Large intestine (tissue), 3 donors: ENCODE results near the gene SRL. TPM values are rescaled to one million over a fixed set of nuclear protein-coding genes. Genes with fewer than 3 reads are reported as not detected.
A peak's percentile ranks its signal among the peaks of the same experiment; 100 is the strongest.

Experiments
- DNase-seq, 2 donors: peaks; one replicate each; pipeline versions ENCODE4 v3.0.0 to v3.0.0-alpha.2; 2013
- H3K27ac ChIP-seq: one replicate; pipeline ENCODE4 v1.5.1; 2013; ENCODE audit warnings: low read length
- H3K27me3 ChIP-seq: 2 replicates; pipeline ENCODE4 v1.6.1; 2013; ENCODE audit warnings: low read length; ENCODE audit not compliant: control insufficient read depth, insufficient read depth
- H3K36me3 ChIP-seq: 2 replicates; pipeline ENCODE4 v1.6.1; 2013; ENCODE audit warnings: low read length; ENCODE audit not compliant: control insufficient read depth, insufficient read depth
- H3K4me1 ChIP-seq: one replicate; pipeline ENCODE4 v1.6.1; 2013; ENCODE audit warnings: low read length; ENCODE audit not compliant: control insufficient read depth, insufficient read depth
- H3K4me3 ChIP-seq: one replicate; pipeline ENCODE4 v1.5.1; 2013; ENCODE audit warnings: low read length
- H3K9me3 ChIP-seq: one replicate; pipeline ENCODE4 v1.6.1; 2013; ENCODE audit warnings: mild to moderate bottlenecking, low read depth, low read length, moderate library complexity; ENCODE audit not compliant: control insufficient read depth
- WGBS: methylation state at CpG from one replicate; pipeline ENCODE4 v1.1.5; 2013; ENCODE audit warnings: low lambda C conversion rate; ENCODE audit not compliant: insufficient coverage; 5-methylcytosine and 5-hydroxymethylcytosine counted together
- polyA plus RNA-seq: library from polyadenylated mRNA; unstranded; fragments of 120-200 nt; gene quantifications from one replicate; pipeline ENCODE4 v1.2.1, GENCODE V29; 2013

Gene SRL
- polyA plus RNA-seq, 1 donor: 2.3 TPM

DNA sequence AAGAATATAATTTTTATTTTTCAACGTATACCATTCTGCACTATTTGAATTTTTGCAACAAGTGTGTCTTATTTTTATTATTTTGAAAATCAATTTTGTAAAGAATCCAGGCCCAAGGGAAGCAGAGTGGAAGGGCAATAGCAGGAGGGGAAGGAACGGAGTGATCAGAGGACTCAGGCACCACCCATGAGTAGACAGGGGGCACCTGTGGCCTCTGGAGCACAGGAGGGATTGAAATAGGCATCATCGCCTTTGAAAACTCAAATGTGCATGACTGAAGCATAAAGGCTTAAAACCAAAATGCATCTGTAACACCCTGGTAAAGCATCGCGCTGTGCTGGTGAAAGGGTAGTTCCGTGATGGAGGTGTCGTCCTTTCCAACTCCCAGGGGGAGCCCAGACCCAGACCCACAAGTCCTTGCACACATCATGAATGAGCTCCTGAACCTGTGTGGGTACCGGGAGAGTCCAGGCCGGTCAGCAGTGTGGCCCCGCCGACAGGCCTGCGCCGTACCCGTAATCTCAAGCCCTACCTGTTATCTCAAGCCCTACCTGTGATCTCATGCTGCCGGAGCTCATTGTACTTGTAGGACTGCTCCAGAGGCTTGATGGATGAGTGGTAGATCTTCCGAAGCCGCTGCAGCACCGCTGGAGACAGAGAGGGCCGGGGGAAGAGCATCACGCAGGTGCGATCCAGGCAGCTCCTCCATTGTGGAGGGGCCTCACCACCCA lies 39.1 kb downstream of the SRL start:
- WGBS: 83% methylated on average over 1 of the region's 21 CpGs
- Histone ChIP-seq H3K27me3 (peaks cover 2% of the 10 kb centered on the region), H3K27ac (no peak overlapping the region), H3K9me3 (peaks cover 3% of the 10 kb centered on the region), H3K4me3 (no peak overlapping the region), H3K36me3 (no peaks in the 10 kb centered on the region), H3K4me1 (peaks cover 9% of the 10 kb centered on the region)
- peak in 1 of 2 donors; percentile 55 for DNase-seq

DNA sequence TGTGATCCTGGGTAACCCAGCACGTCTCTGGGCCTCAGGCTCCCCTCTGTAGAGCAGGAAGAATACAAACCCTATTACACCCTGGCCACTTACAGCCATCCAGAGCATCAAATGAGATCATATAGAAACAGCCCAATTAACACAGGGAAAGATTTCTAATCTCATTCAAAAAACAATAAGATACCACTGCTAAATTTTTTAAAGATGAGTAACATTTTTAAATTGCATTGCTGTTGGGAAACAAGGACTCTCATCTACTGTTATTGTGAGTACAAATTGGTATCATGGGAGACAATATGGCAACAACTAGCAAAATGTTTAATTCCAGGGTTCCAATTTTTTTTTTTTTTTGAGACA lies 41.1 kb downstream of the SRL start:
- no peaks in the 10 kb centered on the region for H3K27me3 ChIP-seq
- DNase-seq: no peak
- H3K27ac ChIP-seq: no peak overlapping the region
- WGBS: no CpG with 5 or more reads among the region's 1 CpG
- H3K4me1 ChIP-seq: peaks cover 9% of the 10 kb centered on the region
- H3K36me3 ChIP-seq: no peaks in the 10 kb centered on the region
- no peak overlapping the region for H3K4me3 ChIP-seq
- no peaks in the 10 kb centered on the region for H3K9me3 ChIP-seq

DNA sequence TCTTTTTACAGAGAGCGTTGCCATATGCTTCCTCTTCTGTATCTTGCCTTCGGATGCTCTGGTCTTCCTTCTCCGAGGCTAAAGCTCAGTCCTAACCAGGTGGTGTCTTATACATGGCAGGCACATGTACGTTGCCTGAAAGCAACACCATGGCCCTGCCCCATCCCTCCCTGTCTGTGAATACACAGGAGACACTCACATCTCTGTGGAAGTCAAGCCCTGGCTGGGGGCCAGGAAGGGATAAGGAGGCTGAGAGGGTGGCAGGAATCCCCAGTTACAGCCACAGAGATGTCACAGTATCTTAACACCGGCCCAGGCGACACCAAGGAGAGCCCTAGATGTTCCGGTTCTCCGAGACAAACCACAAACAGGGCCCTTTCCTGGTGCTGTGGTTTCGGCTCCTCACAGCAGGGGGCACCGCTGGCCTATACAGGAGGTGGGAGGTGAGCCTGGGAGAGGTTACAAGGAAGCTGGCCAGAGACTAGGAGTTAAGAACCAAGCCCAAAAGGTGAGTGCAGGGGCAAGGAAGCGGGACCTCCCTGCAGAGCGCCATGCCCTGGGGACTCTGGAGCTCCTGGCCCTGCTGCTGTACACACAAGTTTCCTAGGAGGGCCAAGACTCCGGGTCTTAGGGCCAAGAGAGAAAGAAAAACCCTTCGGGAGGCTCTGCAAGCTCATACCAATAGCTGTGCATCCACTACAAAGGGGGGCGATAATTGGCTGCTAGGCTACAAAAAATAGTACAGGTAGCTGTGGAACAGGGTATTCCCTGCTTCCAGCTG lies 41.7 kb downstream of the SRL start:
- Histone ChIP-seq H3K4me1 (peaks cover 9% of the 10 kb centered on the region), H3K4me3 (no peak overlapping the region), H3K9me3 (no peaks in the 10 kb centered on the region), H3K27ac (no peak overlapping the region), H3K27me3 (no peaks in the 10 kb centered on the region), H3K36me3 (no peaks in the 10 kb centered on the region)
- WGBS: 33% methylated on average over 1 of the region's 15 CpGs
- peak; percentile 50 to 66 for DNase-seq

DNA sequence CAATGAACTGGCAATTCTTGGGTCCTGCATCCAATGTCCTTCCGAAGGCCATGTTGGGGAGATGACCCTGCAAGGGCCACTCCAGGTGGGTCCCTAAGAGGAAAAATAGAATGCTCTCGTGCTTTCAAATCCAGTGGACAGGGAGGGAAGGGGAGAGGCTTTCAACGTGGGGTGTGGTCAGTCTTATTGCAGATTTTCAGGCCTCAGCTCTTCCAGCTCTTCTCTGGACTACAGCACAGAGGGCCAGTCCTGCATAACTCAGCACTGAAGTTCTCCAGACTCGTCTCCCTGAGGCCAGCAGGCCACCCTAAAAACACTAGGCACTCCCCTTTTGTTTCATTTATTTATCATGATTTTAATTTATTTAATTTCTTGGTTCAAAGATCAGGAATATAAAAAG lies 43.1 kb downstream of the SRL start:
- whole genome bisulfite sequencing: no CpG with 5 or more reads among the region's 4 CpGs
- Histone ChIP-seq H3K4me1 (peaks cover 6% of the 10 kb centered on the region), H3K27me3 (no peaks in the 10 kb centered on the region), H3K9me3 (no peaks in the 10 kb centered on the region), H3K27ac (no peak overlapping the region), H3K4me3 (no peak overlapping the region), H3K36me3 (no peaks in the 10 kb centered on the region)
- DNase-seq: no peak

- DNase-seq: no peak
- no CpG with 5 or more reads among the region's 4 CpGs for WGBS
- H3K4me3 ChIP-seq: no peak overlapping the region
- no peaks in the 10 kb centered on the region for H3K9me3 ChIP-seq
- H3K27me3 ChIP-seq: peaks cover 3% of the 10 kb centered on the region
- H3K36me3 ChIP-seq: no peaks in the 10 kb centered on the region
- H3K4me1 ChIP-seq: no peaks in the 10 kb centered on the region
- H3K27ac ChIP-seq: no peak overlapping the region
Observed at GRCh38 chr16:4194661-4195060, 47.2 kb downstream of the SRL start.

DNA sequence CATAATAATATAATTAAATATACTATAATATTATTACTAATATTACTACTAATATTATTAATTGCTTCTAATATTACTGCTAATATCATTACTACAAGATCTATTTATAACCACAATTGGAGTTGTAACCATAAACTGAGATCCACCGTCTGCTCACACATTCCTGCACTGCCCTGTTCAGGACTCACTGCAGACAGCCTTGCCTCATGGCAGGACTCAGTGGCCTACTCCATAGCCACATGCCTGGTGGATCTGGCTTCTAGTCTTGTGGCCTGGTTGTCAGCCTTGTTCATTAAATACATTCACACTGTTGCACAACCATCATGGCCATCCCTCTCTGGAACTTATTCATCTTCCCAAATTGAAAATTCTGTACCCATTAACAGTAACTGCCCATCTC lies 48.0 kb downstream of the SRL start:
- Histone ChIP-seq H3K4me3 (no peak overlapping the region), H3K27ac (no peak overlapping the region), H3K4me1 (no peaks in the 10 kb centered on the region), H3K9me3 (no peaks in the 10 kb centered on the region), H3K36me3 (no peaks in the 10 kb centered on the region), H3K27me3 (peaks cover 6% of the 10 kb centered on the region)
- WGBS: no CpG with 5 or more reads among the region's 1 CpG
- no peak for DNase-seq

DNA sequence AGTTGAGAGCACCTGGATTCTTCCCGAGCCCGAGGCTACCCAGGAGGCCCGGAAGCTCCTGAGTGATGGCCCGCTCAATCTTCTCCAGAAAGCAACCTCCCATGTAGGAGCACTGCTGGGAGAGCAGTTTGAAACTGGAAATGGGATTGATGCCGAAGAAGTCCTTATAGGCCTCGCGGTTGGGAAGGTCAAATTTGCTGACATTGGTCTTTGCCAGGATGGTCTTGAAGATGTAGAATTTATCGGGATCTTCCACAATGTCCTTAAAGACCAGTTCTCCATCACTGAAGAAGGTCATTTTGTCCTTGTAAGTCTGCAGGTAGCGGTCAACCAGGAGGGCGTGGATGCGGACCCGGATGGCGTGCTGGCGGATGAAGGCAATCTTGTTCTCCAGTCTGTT lies 49.7 kb downstream of the SRL start:
- WGBS: no CpG with 5 or more reads among the region's 14 CpGs
- Histone ChIP-seq H3K27ac (no peak overlapping the region), H3K9me3 (no peaks in the 10 kb centered on the region), H3K4me3 (no peak overlapping the region), H3K36me3 (no peaks in the 10 kb centered on the region), H3K27me3 (peaks cover 7% of the 10 kb centered on the region), H3K4me1 (no peaks in the 10 kb centered on the region)
- DNase-seq: no peak

DNA sequence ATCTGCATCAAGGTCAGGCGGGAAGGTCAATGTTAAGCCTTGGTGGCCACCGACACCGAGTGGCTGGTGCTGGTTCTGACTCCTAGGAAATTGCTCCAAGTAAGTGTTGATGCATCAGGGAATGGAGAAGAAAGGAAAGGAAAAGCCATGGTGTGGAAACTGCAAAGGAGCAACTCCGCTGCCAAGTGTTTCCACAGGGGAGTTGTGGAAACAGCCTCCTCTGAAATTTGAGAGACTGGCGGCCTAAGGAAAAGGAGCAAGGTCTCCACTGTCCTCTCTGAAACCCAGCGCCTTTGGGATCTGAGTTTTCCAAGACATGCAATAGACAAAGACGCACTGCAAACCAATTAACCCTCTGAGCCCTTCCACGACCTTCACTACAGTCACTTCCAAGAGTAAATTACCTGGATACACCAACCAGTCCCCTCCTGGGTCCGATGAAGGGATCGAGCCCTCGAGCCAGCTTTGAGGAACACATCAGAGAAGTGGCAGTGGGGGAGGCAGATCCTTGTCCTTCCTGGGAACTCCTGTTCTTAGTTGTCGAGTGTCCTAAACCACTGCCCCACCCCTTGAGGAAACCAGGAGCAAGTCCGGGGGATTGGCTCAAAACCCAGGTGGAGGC lies 51.1 kb downstream of the SRL start:
- no peaks in the 10 kb centered on the region for H3K4me1 ChIP-seq

GRCh38 chr16:4190086-4190485 lies 51.8 kb downstream of the SRL start:
- Histone ChIP-seq H3K4me3 (no peak overlapping the region), H3K27ac (no peak overlapping the region), H3K27me3 (peaks cover 7% of the 10 kb centered on the region), H3K4me1 (no peaks in the 10 kb centered on the region), H3K9me3 (no peaks in the 10 kb centered on the region), H3K36me3 (no peaks in the 10 kb centered on the region)
- no peak for DNase-seq
- WGBS: no CpG with 5 or more reads among the region's 9 CpGs

More for the DNA sequence above, 51.1 kb downstream of the SRL start:
- Histone ChIP-seq H3K27ac (no peak overlapping the region), H3K27me3 (peaks cover 7% of the 10 kb centered on the region), H3K36me3 (no peaks in the 10 kb centered on the region), H3K4me3 (no peak overlapping the region), H3K9me3 (no peaks in the 10 kb centered on the region)
- 90% methylated on average over 2 of the region's 13 CpGs for WGBS
- DNase-seq: no peak

DNA sequence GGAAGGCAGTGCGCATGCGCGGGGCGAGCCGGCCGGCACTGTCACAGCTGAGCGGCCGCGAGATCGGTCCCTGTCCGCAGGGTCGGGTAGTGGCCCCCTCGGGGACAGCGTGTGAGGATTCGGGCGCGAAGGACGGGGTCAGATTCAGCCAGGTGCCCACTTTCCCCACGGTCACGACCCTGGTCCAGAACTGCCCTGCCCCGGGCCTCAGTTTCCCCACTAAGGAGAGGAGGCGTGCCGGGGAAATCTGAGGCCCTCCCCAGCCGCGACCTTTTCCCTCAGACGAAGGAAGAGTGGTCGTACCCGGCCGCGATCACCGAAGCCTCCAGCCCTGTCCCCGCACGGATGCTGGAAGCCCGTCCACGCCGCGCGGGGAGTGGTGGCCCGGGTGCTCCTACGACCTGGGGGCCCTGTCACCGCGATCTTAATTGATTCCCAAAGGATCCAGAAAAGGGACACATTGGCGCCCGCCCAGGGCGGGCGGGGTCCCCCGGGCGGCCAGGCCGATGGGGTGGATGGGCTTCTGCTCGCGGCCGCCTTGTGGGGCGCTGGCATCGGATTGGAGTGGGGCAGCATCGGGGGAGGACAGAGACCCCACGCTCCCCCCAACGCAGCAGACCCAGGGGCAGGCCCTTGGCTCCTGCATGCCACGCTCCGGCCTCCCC lies 57.7 kb downstream of the SRL start:
- H3K27ac ChIP-seq: no peak overlapping the region
- no CpG with 5 or more reads among the region's 59 CpGs for WGBS
- DNase-seq: no peak

More for the DNA sequence above, 57.7 kb downstream of the SRL start:
- H3K4me3 ChIP-seq: peak overlapping the region; percentile 75
- H3K27me3 ChIP-seq: peaks cover 10% of the 10 kb centered on the region
- peaks cover 7% of the 10 kb centered on the region for H3K4me1 ChIP-seq
- peaks cover 6% of the 10 kb centered on the region for H3K9me3 ChIP-seq
- no peaks in the 10 kb centered on the region for H3K36me3 ChIP-seq
